Esophagus squamous epithelium (tissue), 5 donors: Measurements from ENCODE around the gene ENO4. TPM values are rescaled to one million over a fixed set of nuclear protein-coding genes. Genes with fewer than 3 reads are reported as not detected.

Experiments used
- DNase-seq: peaks from one replicate; lab custom pipeline; 2025; lab: John Stamatoyannopoulos, UW
- H3K27ac ChIP-seq, 4 donors: fragments of 200-600 bp; sonication (generic); one replicate each; pipeline ENCODE4 v1.5.1; 2016 to 2019; ENCODE audit warnings: mild to moderate bottlenecking in 1 of 4
- H3K27me3 ChIP-seq, 4 donors: fragments of 200-600 bp; sonication (generic); 1 replicate in 3 of 4; 2 replicates in 1 of 4; pipeline versions ENCODE4 v1.5.1 to v1.6.0; 2017 to 2021; ENCODE audit warnings: antibody characterized with exemption in 1 of 4
- H3K36me3 ChIP-seq, 3 donors: fragments of 200-600 bp; sonication (generic); one replicate each; pipeline ENCODE4 v1.5.1; 2016 to 2019
- H3K4me1 ChIP-seq, 3 donors: fragments of 200-600 bp; sonication (generic); one replicate each; pipeline ENCODE4 v1.5.1; 2017 to 2019
- H3K4me3 ChIP-seq, 4 donors: fragments of 200-600 bp; sonication (generic); 1 replicate in 3 of 4; 2 replicates in 1 of 4; pipeline ENCODE4 v1.5.1; 2016 to 2019; ENCODE audit warnings: mild to moderate bottlenecking in 2 of 4, moderate library complexity in 1 of 4
- H3K9me3 ChIP-seq, 3 donors: fragments of 200-600 bp; sonication (generic); one replicate each; pipeline ENCODE4 v1.5.1; 2016 to 2019
- POLR2A ChIP-seq, 4 donors: fragments of 450-650 bp; IDR thresholded peaks; one replicate each; pipeline ENCODE4 v1.6.1; 2017; ENCODE audit warnings: antibody characterized with exemption in 4 of 4, mild to moderate bottlenecking in 4 of 4, moderate library complexity in 3 of 4
- WGBS, 2 donors: methylation state at CpG; one replicate each; pipeline ENCODE4 v1.1.5; 2018; 5-methylcytosine and 5-hydroxymethylcytosine counted together
- intact Hi-C: fragments of 100-400 bp; cut with DNase I; formaldehyde crosslinking; loops from one replicate; pipeline ENCODE4 v1.15.0; 2022
- total RNA-seq, 4 donors: library from RNA; depleted of rRNA; stranded (reverse); fragments of >200 nt; gene quantifications; one replicate each; pipeline ENCODE4 v1.1.0, GENCODE V29; 2016
- TF ChIP-seq, protein P1 (sequence below), 6 experiments: fragments of 450-650 bp in 4 of 6; fragments of 200-600 bp in 2 of 6; sonication (generic) in 2 of 6; IDR thresholded peaks; one replicate each; pipeline ENCODE4 v1.5.1; 2016 to 2019; ENCODE audit warnings: antibody characterized with exemption in 6 of 6, mild to moderate bottlenecking in 4 of 6, moderate library complexity in 4 of 6
- donor health status: DM: yes; HTN: yes; CAD: no.

ENO4 gene
- total RNA-seq, 4 donors from 2014 or later: 0.19 to 0.64 TPM; not detected in 2

DNA sequence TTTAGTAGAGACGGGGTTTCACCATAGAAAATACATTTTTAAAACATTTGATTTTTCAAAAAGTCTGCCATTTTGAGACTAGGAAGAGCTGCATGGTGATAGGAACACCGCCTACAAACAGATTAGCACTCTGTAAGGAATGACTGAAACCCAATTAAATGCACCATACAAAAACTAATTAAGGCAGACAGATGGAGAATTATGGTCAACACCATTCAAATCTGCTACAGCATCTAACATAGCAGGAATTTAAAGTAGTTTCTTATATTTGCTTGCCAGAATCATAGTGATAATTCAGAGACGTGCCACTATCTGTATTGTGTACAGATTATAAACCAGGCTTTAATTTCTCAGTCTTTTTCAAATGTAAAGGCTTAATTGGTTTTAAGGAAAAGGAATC, 68.2 kb downstream of the ENO4 start:
- TF ChIP-seq, protein P1, sequence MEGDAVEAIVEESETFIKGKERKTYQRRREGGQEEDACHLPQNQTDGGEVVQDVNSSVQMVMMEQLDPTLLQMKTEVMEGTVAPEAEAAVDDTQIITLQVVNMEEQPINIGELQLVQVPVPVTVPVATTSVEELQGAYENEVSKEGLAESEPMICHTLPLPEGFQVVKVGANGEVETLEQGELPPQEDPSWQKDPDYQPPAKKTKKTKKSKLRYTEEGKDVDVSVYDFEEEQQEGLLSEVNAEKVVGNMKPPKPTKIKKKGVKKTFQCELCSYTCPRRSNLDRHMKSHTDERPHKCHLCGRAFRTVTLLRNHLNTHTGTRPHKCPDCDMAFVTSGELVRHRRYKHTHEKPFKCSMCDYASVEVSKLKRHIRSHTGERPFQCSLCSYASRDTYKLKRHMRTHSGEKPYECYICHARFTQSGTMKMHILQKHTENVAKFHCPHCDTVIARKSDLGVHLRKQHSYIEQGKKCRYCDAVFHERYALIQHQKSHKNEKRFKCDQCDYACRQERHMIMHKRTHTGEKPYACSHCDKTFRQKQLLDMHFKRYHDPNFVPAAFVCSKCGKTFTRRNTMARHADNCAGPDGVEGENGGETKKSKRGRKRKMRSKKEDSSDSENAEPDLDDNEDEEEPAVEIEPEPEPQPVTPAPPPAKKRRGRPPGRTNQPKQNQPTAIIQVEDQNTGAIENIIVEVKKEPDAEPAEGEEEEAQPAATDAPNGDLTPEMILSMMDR (IDR thresholded peaks at IDR 0.05): no peak
- no peak for TF ChIP-seq POLR2A (IDR thresholded peaks at IDR 0.05)
- DNase-seq: no peak
- no peaks in the 10 kb centered on the region for H3K4me1 ChIP-seq
- intact Hi-C loops: no loop called here
- peaks cover 0 to 42% (median 0%) of the 10 kb centered on the region in 3 donors for H3K36me3 ChIP-seq
- H3K4me3 ChIP-seq: no peak overlapping the region
- no peak overlapping the region for H3K27ac ChIP-seq
- 89 to 91% methylated on average over 3 of the region's 3 CpGs for WGBS, 2 donors
- no peaks in the 10 kb centered on the region for H3K27me3 ChIP-seq
- H3K9me3 ChIP-seq: no peaks in the 10 kb centered on the region

DNA sequence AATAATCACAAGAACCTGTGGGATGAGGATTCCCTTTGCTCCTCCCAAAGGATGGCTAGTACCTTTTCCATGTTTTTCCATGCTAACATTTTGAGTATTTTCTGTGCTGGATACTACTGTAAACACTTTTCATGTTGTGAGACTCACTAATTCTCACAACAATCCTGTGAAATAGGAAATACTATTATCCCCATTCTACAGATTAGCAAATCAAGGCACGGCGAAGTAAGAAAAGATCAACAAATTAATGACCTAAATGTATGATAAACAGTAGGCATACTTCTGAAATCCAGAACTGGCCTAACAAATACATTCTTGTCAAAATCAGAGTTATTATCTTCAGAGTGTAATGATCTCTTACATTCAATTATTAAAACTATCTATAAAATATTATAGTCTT, 69.3 kb downstream of the ENO4 start:
- 93 to 96% methylated on average over 2 of the region's 2 CpGs for WGBS, 2 donors
- intact Hi-C loops: no loop called here
- no peaks in the 10 kb centered on the region for H3K9me3 ChIP-seq
- H3K27me3 ChIP-seq: no peaks in the 10 kb centered on the region
- peaks cover 0 to 42% (median 0%) of the 10 kb centered on the region in 3 donors for H3K36me3 ChIP-seq
- TF ChIP-seq POLR2A (IDR thresholded peaks at IDR 0.05): no peak
- TF ChIP-seq, protein P1 (IDR thresholded peaks at IDR 0.05): no peak
- H3K27ac ChIP-seq: no peak overlapping the region
- H3K4me3 ChIP-seq: no peak overlapping the region
- no peak for DNase-seq
- no peaks in the 10 kb centered on the region for H3K4me1 ChIP-seq

DNA sequence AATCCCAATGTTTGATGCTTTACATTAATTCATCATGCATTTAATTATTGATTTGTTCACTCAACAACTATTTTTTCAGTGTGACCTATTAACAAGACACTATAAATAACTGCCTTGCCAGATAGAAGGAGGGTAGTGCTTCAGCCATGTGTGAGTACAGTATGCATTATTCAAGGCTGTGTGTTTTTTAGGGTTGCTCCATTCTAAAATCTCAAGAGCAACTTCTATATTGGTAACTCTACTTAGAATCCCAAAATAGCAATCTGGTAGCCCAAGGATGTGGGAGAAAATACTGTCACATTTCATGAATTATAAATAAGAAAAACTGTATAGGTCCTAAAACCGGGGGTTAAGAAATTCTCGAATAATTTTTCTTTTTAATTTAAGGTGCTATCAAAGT, 69.9 kb downstream of the ENO4 start:
- WGBS, 2 donors: 88 to 95% methylated on average over 2 of the region's 2 CpGs
- TF ChIP-seq POLR2A (IDR thresholded peaks at IDR 0.05): no peak
- TF ChIP-seq, protein P1 (IDR thresholded peaks at IDR 0.05): no peak
- H3K36me3 ChIP-seq: peaks cover 0 to 36% (median 0%) of the 10 kb centered on the region in 3 donors

DNA sequence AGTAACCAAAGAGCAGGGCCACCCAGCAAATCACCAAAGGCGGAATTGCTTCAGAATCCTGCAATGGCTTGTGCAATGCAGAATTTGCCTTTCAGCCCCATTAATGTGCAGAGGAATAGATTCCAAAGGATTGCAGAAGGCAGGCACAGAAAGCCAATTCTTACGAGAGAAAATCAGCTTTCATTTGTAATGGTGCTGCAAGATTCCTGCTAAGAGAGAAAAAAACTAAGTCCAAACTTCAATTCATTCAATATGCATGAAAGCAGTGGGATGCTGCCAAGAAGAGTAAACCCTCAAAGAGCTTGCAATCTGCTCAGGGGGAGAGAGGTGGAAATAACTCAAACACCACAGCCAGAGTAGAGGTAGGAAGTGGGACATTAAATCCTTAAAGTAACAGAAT, 70.4 kb downstream of the ENO4 start:
- Histone ChIP-seq H3K36me3 (peaks cover 0 to 31% (median 0%) of the 10 kb centered on the region in 3 donors), H3K9me3 (no peaks in the 10 kb centered on the region), H3K4me1 (no peaks in the 10 kb centered on the region), H3K27ac (no peak overlapping the region), H3K4me3 (no peak overlapping the region), H3K27me3 (no peaks in the 10 kb centered on the region)
- no peak for TF ChIP-seq POLR2A (IDR thresholded peaks at IDR 0.05)
- TF ChIP-seq, protein P1 (IDR thresholded peaks at IDR 0.05): no peak
- WGBS, 2 donors: 53 to 95% methylated on average over 1 to 2 of the region's 2 CpGs
- intact Hi-C loops: no loop called here
- DNase-seq: no peak

More for the DNA sequence above, 69.9 kb downstream of the ENO4 start:
- Histone ChIP-seq H3K4me1 (no peaks in the 10 kb centered on the region), H3K27me3 (no peaks in the 10 kb centered on the region), H3K27ac (no peak overlapping the region), H3K4me3 (no peak overlapping the region), H3K9me3 (no peaks in the 10 kb centered on the region)
- intact Hi-C loops: no loop called here
- no peak for DNase-seq

DNA sequence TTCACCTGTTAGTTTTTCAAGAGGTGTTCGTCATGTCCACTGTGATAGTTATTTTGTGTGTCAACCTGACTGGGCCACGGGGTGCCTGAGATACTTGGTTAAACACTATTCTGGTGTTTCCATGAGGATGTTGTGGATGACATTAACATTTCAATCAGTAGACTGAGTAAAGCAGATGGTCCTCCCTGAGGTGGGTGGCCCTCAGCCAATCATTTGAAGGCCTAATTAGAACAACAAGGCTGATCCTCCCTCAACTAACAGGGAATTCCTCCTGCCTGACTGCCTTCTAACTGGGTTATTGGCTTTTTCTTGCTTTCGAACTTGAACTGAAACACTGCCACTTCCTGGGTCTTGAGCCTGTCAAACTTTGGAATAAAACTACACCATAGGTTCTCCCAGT, 75.8 kb downstream of the ENO4 start:
- intact Hi-C loops: no loop called here
- DNase-seq: no peak
- 81 to 95% methylated on average over 3 of the region's 3 CpGs for WGBS, 2 donors
- H3K36me3 ChIP-seq: peaks cover 0 to 21% (median 0%) of the 10 kb centered on the region in 3 donors
- TF ChIP-seq POLR2A (IDR thresholded peaks at IDR 0.05): no peak
- TF ChIP-seq, protein P1 (IDR thresholded peaks at IDR 0.05): no peak
- no peak overlapping the region for H3K4me3 ChIP-seq
- H3K9me3 ChIP-seq: no peaks in the 10 kb centered on the region
- H3K27ac ChIP-seq: no peak overlapping the region
- H3K4me1 ChIP-seq: no peaks in the 10 kb centered on the region
- H3K27me3 ChIP-seq: no peaks in the 10 kb centered on the region
